Measurements from ENCODE around the gene CATSPER3.

GRCh38 chr5:135058331-135058732, 90.6 kb downstream of the CATSPER3 start:
- TF ChIP-seq CTCF (conservative IDR thresholded peaks at IDR 0.05; ENCODE audit: low read depth, low read length) (no peak), EZH2 (IDR thresholded peaks at IDR 0.05; ENCODE audit: low read length, unreplicated experiment) (no peak), EZH2phosphoT487 (IDR thresholded peaks at IDR 0.05; ENCODE audit: borderline replicate concordance, low read length) (no peak)

Measured in PC-3 (cell line).